ENCODE measurements around the gene SKP1. TPM values are rescaled to one million over a fixed set of nuclear protein-coding genes. Genes with fewer than 3 reads are reported as not detected.

The SKP1 gene
- total RNA-seq, 1 experiment from 2014 or later: 411 TPM

DNA sequence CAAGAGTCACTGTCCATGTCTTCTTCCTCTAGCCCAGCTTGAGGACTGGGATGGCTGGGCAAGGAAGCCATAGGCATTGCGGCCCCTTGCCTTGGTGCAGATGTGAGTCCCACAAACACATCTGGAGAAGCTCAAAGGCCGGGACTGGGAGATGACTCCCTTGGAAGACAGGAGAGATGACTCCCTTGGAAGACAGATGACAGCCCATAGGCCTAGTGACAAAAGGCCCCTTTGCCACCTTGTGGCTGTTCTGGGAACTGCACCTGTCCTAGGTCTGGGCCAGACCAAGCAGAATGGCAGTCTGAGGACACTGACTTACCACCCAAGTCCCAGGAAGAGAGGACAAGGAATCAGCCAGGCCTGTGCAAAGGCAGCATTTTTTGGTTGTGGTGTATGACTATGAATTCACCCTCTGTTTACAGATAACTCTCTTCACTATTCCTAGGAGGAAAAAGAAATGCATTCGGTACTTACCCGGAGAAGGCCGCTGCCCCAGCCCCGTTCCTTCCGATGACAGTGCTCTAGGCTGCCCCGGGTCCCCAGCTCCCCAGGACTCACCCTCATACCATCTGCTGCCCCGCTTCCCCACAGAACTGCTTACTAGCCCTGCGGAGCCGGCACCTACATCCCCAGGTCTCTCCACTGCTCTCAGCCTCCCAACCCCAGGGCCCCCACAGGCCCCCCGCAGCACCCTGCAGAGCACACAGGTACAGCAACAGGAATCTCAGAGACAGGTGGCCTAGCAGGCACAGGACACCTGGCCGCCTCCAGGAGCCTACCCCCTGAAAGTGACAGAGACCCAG, 30.8 kb downstream of the SKP1 start:
- no peaks in the 10 kb centered on the region for H3K9me3 Mint-ChIP-seq (ENCODE audit: low read depth, unreplicated experiment)
- peak; percentile 98 for TF ChIP-seq CTCF (IDR thresholded peaks at IDR 0.05; ENCODE audit: unreplicated experiment)
- H3K27me3 Mint-ChIP-seq (ENCODE audit: unreplicated experiment): no peaks in the 10 kb centered on the region
- peak; percentile 87 for DNase-seq
- BruUV-seq (replicated peaks): no TSS peak
- H3K4me1 Mint-ChIP-seq (ENCODE audit: low read depth, unreplicated experiment): peaks cover 48% of the 10 kb centered on the region
- H3K27ac Mint-ChIP-seq (ENCODE audit: unreplicated experiment): no peak overlapping the region
- intact Hi-C loops (cut with micrococcal nuclease; ENCODE audit: unreplicated experiment): loop anchor here (1.0 kb wide), 1 partner anchor 107 kb away; no protein-coding TSS in a partner anchor
- no peak overlapping the region for H3K4me3 Mint-ChIP-seq (ENCODE audit: low read depth, unreplicated experiment)
- CTCF ChIA-PET: interaction anchor here (0.9 to 1.9 kb wide), 5 partner anchors 101 to 143 kb away, joined by 3 to 9 read pairs (median 5); no protein-coding TSS in a partner anchor
- H3K36me3 Mint-ChIP-seq (ENCODE audit: insufficient read depth, unreplicated experiment): peaks cover 62% of the 10 kb centered on the region

- no peaks in the 10 kb centered on the region for H3K9me3 Mint-ChIP-seq (ENCODE audit: low read depth, unreplicated experiment)
- intact Hi-C loops (cut with micrococcal nuclease; ENCODE audit: unreplicated experiment): loop anchor here (1.0 kb wide), 1 partner anchor 106 kb away; no protein-coding TSS in a partner anchor
- H3K27me3 Mint-ChIP-seq (ENCODE audit: unreplicated experiment): no peaks in the 10 kb centered on the region
- peaks cover 47% of the 10 kb centered on the region for H3K4me1 Mint-ChIP-seq (ENCODE audit: low read depth, unreplicated experiment)
- DNase-seq: no peak
- peaks cover 61% of the 10 kb centered on the region for H3K36me3 Mint-ChIP-seq (ENCODE audit: insufficient read depth, unreplicated experiment)
- CTCF ChIA-PET: interaction anchor here (1.9 kb wide), 1 partner anchor 106 kb away, joined by 5 read pairs; no protein-coding TSS in a partner anchor
- peak overlapping the region; percentile 82 for H3K27ac Mint-ChIP-seq (ENCODE audit: unreplicated experiment)
- no peak for TF ChIP-seq CTCF (IDR thresholded peaks at IDR 0.05; ENCODE audit: unreplicated experiment)
- no peak overlapping the region for H3K4me3 Mint-ChIP-seq (ENCODE audit: low read depth, unreplicated experiment)
- BruUV-seq (replicated peaks): no TSS peak
Observed at GRCh38 chr5:134145041-134145757, 31.6 kb downstream of the SKP1 start.

GRCh38 chr5:134143944-134144941, 32.5 kb downstream of the SKP1 start:
- H3K4me1 Mint-ChIP-seq (ENCODE audit: low read depth, unreplicated experiment): peaks cover 38% of the 10 kb centered on the region
- no TSS peak for BruUV-seq (replicated peaks)
- peak overlapping the region; percentile 82 for H3K27ac Mint-ChIP-seq (ENCODE audit: unreplicated experiment)
- H3K36me3 Mint-ChIP-seq (ENCODE audit: insufficient read depth, unreplicated experiment): peaks cover 52% of the 10 kb centered on the region
- no peak for DNase-seq
- TF ChIP-seq CTCF (IDR thresholded peaks at IDR 0.05; ENCODE audit: unreplicated experiment): no peak
- intact Hi-C loops (cut with micrococcal nuclease; ENCODE audit: unreplicated experiment): no loop called here
- H3K9me3 Mint-ChIP-seq (ENCODE audit: low read depth, unreplicated experiment): no peaks in the 10 kb centered on the region
- H3K4me3 Mint-ChIP-seq (ENCODE audit: low read depth, unreplicated experiment): no peak overlapping the region
- no peaks in the 10 kb centered on the region for H3K27me3 Mint-ChIP-seq (ENCODE audit: unreplicated experiment)
- CTCF ChIA-PET: interaction anchor here (1.9 to 6.6 kb wide), 2 partner anchors 104 to 105 kb away, joined by 5 to 126 read pairs; no protein-coding TSS in a partner anchor

DNA sequence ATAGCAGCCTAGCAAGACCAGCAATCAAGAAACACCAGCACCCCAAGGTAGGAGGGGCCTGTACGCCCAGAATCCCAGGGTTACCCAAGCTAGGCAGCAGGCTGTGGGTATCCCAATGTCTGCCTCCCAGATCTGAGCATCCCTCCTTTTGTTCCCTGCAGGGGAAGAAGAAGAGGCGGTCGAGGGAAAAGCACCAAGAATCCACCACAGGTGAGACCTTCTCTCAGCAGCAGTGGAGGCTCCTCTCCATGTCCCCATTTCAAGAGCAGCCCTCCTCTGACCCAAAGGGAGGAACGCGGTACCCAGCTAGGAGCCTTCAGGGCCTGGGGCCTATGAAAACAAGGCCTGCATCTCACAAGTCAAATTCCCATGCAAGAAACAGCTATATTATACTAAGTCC, 33.3 kb downstream of the SKP1 start:
- H3K9me3 Mint-ChIP-seq (ENCODE audit: low read depth, unreplicated experiment): no peaks in the 10 kb centered on the region
- peaks cover 46% of the 10 kb centered on the region for H3K36me3 Mint-ChIP-seq (ENCODE audit: insufficient read depth, unreplicated experiment)
- no peak overlapping the region for H3K27ac Mint-ChIP-seq (ENCODE audit: unreplicated experiment)
- CTCF ChIA-PET: interaction anchor here (6.6 kb wide), 1 partner anchor 103 kb away, joined by 126 read pairs; no protein-coding TSS in a partner anchor
- peaks cover 30% of the 10 kb centered on the region for H3K4me1 Mint-ChIP-seq (ENCODE audit: low read depth, unreplicated experiment)
- no peaks in the 10 kb centered on the region for H3K27me3 Mint-ChIP-seq (ENCODE audit: unreplicated experiment)
- TF ChIP-seq CTCF (IDR thresholded peaks at IDR 0.05; ENCODE audit: unreplicated experiment): no peak
- DNase-seq: no peak
- H3K4me3 Mint-ChIP-seq (ENCODE audit: low read depth, unreplicated experiment): no peak overlapping the region
- intact Hi-C loops (cut with micrococcal nuclease; ENCODE audit: unreplicated experiment): no loop called here
- BruUV-seq (replicated peaks): no TSS peak

Data from Calu3 (cell line).